Activated CD8-positive, alpha-beta memory T cell treated with anti-CD3 and anti-CD28 coated beads, Interleukin-2, amount 10 ng/mL, durations not matched to agents 7 days and 5 days (primary cell): ENCODE results near the gene TTC23. TPM values are rescaled to one million over a fixed set of nuclear protein-coding genes. Genes with fewer than 3 reads are reported as not detected.

Experiments
- ATAC-seq: fragments of 150-1000 bp; cut with Tn5 transposase; one replicate; pipeline ENCODE4 v1.10.0; 2021; ENCODE audit warnings: moderate library complexity
- CTCF ChIA-PET: fragments of 350-600 bp; sonication (Branson Sonifier 250); formaldehyde crosslinking; loops from one replicate; lab custom pipeline; 2021; ENCODE audit warnings: antibody characterized with exemption; lab: Charles Lee
- DNase-seq: peaks from one replicate; pipeline ENCODE4 v3.0.0-alpha.2; 2020
- H3K27ac Mint-ChIP-seq: one replicate; pipeline ENCODE4 v1.8.0; 2021; ENCODE audit warnings: mild to moderate bottlenecking, mixed read lengths
- H3K27me3 Mint-ChIP-seq: one replicate; pipeline ENCODE4 v1.8.0; 2021; ENCODE audit warnings: mixed read lengths
- H3K36me3 Mint-ChIP-seq: one replicate; pipeline ENCODE4 v1.8.0; 2021; ENCODE audit warnings: mild to moderate bottlenecking, mixed read lengths
- H3K4me1 Mint-ChIP-seq: one replicate; pipeline ENCODE4 v1.8.0; 2021; ENCODE audit warnings: mixed read lengths
- H3K4me3 Mint-ChIP-seq: one replicate; pipeline ENCODE4 v1.8.0; 2021; ENCODE audit warnings: mild to moderate bottlenecking, moderate library complexity, mixed read lengths
- H3K9me3 Mint-ChIP-seq: one replicate; pipeline ENCODE4 v1.8.0; 2022; ENCODE audit warnings: low read depth, mixed read lengths
- total RNA-seq, 2 experiments: library from RNA; stranded (reverse); gene quantifications; one replicate each; pipeline ENCODE4 v1.2.3, GENCODE V29; 2021

Gene TTC23
- total RNA-seq, 2 experiments from 2014 or later = 1.2 TPM

DNA sequence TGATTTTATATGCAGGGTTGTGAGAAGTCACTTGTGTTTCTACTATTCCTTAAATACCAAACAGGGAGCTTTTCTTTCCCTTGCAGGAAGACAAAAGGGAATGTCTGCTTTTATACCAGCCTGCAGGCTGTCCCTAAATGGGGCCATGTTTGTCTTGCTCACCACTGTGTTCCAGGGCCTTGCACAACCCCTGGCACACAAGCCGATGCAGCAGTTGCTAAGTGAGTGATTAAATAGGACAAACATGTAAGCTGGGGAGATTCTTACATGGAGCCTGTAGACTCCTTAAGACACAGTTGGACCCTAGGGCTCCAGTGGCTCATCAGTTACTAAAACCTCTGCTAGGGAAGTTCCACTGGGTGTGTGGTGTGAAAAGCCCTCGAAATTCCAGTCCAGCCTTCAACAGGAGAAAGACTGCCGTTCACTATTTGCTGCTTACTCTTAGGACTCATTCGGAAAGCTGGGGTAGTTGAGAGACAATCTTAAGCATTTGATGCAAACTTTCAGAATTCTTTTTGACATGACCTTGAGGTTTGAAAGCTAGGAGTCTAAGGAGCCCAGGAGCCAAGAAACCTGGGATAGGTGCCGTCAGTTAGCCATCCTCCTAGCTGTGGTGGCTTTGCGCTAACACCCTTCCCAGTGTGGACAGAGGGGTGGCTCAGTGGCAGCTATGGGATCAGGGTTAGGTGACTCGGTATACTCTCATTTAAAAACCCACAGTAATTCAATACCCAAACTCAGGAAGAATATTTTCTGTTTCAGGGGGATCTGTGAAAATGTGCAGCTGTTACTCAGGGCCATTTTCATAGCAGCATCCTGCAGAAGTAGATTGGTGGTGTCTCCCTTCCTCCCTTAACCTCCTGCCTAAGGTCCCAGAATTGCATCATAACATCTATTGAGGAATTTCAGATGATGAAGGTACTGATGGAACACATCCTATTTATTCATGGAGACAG lies 105.4 kb downstream of the TTC23 start:
- H3K9me3 Mint-ChIP-seq = no peaks in the 10 kb centered on the region
- no peaks in the 10 kb centered on the region for H3K4me1 Mint-ChIP-seq
- no peak for DNase-seq
- peaks cover 9% of the 10 kb centered on the region for H3K27me3 Mint-ChIP-seq
- CTCF ChIA-PET = interaction anchor here (0.9 kb wide), 1 partner anchor 15 kb away, joined by 3 read pairs; no protein-coding TSS in a partner anchor
- no peak for ATAC-seq
- H3K4me3 Mint-ChIP-seq = no peak overlapping the region
- no peak overlapping the region for H3K27ac Mint-ChIP-seq
- no peaks in the 10 kb centered on the region for H3K36me3 Mint-ChIP-seq

GRCh38 chr15:99143242-99143641 lies 106.1 kb downstream of the TTC23 start:
- no peak for DNase-seq
- Mint-ChIP-seq H3K4me1 (no peaks in the 10 kb centered on the region), H3K36me3 (no peaks in the 10 kb centered on the region), H3K9me3 (no peaks in the 10 kb centered on the region), H3K27me3 (peaks cover 9% of the 10 kb centered on the region), H3K27ac (no peak overlapping the region), H3K4me3 (no peak overlapping the region)
- ATAC-seq = no peak
- CTCF ChIA-PET = interaction anchor here (0.9 kb wide), 1 partner anchor 15 kb away, joined by 3 read pairs; no protein-coding TSS in a partner anchor

DNA sequence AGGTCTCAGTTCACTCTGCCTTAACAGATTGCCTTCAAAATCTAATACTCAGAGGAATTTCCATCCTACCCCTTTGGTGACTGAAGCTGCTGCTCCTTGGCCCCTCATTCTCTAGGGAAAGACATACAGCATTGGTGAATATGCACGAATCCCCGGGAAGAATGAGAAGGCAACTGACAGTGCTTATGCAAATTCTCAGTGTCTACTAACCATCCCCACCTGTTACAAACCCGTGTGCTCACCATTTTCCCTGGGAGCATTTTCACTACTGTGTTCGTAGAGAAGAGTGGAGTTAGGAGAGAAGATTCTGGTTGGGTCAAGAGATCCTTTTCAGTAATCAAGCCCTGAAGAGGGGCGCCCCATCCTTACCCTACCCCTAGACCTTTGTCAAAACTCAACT lies 106.8 kb downstream of the TTC23 start:
- no peak for ATAC-seq
- Mint-ChIP-seq H3K27me3 (peaks cover 9% of the 10 kb centered on the region), H3K9me3 (no peaks in the 10 kb centered on the region)

GRCh38 chr15:99141943-99142342 lies 107.4 kb downstream of the TTC23 start:
- H3K4me3 Mint-ChIP-seq = no peak overlapping the region
- H3K27ac Mint-ChIP-seq = no peak overlapping the region
- peaks cover 9% of the 10 kb centered on the region for H3K27me3 Mint-ChIP-seq
- no peaks in the 10 kb centered on the region for H3K9me3 Mint-ChIP-seq
- no peaks in the 10 kb centered on the region for H3K36me3 Mint-ChIP-seq
- no peaks in the 10 kb centered on the region for H3K4me1 Mint-ChIP-seq
- ATAC-seq (no peak), DNase-seq (no peak)
- CTCF ChIA-PET = no interaction called here

More for the DNA sequence above, 106.8 kb downstream of the TTC23 start:
- Mint-ChIP-seq H3K4me1 (no peaks in the 10 kb centered on the region), H3K27ac (no peak overlapping the region), H3K4me3 (no peak overlapping the region), H3K36me3 (no peaks in the 10 kb centered on the region)
- no peak for DNase-seq
- CTCF ChIA-PET = interaction anchor here (0.9 kb wide), 1 partner anchor 14 kb away, joined by 3 read pairs; no protein-coding TSS in a partner anchor

DNA sequence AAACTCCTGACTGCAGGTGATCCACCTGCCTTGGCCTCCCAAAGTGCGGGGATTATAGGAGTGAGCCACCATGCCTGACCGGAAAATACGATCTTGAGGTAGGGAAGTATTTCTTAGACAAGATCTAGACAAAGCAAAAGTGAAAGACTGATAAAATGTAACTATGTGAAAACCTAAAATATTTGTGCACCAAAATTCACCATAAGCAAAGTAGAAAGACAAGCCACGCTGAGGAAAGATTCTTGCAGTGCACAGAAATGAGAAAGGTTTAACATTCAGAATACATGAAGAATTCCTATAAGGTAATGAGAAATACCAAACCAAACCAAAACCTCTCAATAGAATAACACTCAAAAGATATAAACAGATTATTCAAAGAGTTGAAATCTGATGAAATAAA lies 108.8 kb downstream of the TTC23 start:
- Mint-ChIP-seq H3K4me1 (peaks cover under 1% of the 10 kb centered on the region), H3K36me3 (no peaks in the 10 kb centered on the region), H3K9me3 (no peaks in the 10 kb centered on the region), H3K27ac (no peak overlapping the region), H3K4me3 (no peak overlapping the region), H3K27me3 (peaks cover 9% of the 10 kb centered on the region)
- DNase-seq = no peak
- CTCF ChIA-PET = no interaction called here
- no peak for ATAC-seq

DNA sequence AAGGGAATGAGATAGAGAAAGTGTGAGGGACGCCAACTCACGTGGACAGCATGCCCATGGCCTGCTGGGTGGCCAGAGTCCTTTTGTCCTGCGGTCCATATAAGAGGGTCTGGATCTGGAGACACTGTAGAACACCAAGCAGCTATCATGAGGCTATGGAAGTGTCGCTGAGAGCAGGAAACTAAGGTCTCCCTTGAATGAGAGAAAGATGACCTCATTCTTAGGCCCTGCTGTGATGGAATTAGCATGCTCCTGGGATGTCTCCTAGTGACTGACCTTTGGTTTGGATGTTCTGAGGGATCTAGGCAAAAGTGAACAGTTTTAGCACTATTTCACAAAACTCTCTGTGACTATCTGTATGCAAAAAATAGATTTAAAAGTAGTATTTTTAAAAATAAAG lies 110.1 kb downstream of the TTC23 start:
- Mint-ChIP-seq H3K27ac (no peak overlapping the region), H3K27me3 (peaks cover 9% of the 10 kb centered on the region), H3K9me3 (no peaks in the 10 kb centered on the region), H3K4me3 (no peak overlapping the region), H3K4me1 (peaks cover 10% of the 10 kb centered on the region), H3K36me3 (no peaks in the 10 kb centered on the region)
- DNase-seq = peak; percentile 27
- CTCF ChIA-PET = no interaction called here
- no peak for ATAC-seq

DNA sequence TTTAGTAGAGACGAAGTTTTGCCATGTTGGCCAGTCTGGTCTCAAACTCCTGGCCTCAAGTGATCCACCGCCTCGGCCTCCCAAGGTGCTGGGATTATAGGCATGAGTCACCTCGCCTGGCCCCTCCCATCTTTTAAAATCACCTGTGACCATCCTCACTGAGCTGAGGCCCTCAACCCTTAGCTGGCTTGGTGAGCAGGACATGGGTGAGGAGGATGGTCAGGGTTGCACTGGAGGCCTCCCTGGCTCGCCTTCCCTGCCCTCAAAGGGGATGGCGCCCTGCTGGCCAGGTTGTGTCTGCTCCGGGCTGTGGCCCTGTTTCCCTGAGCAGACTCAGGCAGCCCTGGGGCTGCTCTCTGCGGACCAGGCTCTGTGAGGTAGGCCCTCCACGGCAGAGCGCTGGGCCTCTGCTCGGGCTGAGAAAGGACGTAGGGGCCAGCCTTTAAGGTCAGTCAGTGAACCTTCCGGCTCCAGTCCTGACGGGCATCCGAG lies 110.8 kb downstream of the TTC23 start:
- CTCF ChIA-PET = no interaction called here
- H3K4me1 Mint-ChIP-seq = peaks cover 10% of the 10 kb centered on the region
- ATAC-seq (no peak), DNase-seq (peak; percentile 11)
- H3K9me3 Mint-ChIP-seq = no peaks in the 10 kb centered on the region
- H3K36me3 Mint-ChIP-seq = no peaks in the 10 kb centered on the region
- H3K27ac Mint-ChIP-seq = no peak overlapping the region
- H3K4me3 Mint-ChIP-seq = no peak overlapping the region
- peaks cover 3% of the 10 kb centered on the region for H3K27me3 Mint-ChIP-seq

- H3K9me3 Mint-ChIP-seq = no peaks in the 10 kb centered on the region
- no peak for ATAC-seq
- no peak overlapping the region for H3K4me3 Mint-ChIP-seq
- CTCF ChIA-PET = no interaction called here
- peaks cover 10% of the 10 kb centered on the region for H3K4me1 Mint-ChIP-seq
- no peaks in the 10 kb centered on the region for H3K27me3 Mint-ChIP-seq
- H3K27ac Mint-ChIP-seq = no peak overlapping the region
- no peaks in the 10 kb centered on the region for H3K36me3 Mint-ChIP-seq
- peak; percentile 16 for DNase-seq
Measured at GRCh38 chr15:99137877-99138276, 111.5 kb downstream of the TTC23 start.

DNA sequence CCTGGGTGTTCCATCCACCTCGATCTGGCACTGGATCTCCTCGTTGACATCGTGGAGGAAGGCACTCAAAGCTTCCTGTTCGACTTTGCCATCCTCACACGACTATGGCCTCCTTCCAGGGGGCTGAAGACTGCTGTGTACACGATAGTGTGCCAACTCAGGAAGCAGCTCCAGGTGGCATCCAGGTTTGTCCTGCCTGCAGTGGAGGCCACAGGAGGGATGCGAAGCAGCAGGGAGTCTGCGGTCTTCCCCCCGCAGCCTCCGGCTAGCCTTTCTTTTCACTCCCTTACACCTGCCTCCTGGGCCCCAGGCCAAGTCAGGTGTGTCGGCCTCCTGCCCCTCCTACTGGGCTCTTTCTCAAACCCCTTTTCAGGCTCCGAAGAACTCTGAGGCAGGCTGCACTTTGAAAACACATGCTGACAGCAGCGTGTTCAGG lies 112.3 kb downstream of the TTC23 start:
- Mint-ChIP-seq H3K4me3 (no peak overlapping the region), H3K9me3 (no peaks in the 10 kb centered on the region), H3K36me3 (no peaks in the 10 kb centered on the region), H3K4me1 (peaks cover 10% of the 10 kb centered on the region), H3K27ac (no peak overlapping the region), H3K27me3 (no peaks in the 10 kb centered on the region)
- CTCF ChIA-PET = no interaction called here
- ATAC-seq = no peak
- DNase-seq = peak; percentile 37

GRCh38 chr15:99135194-99135593 lies 114.2 kb downstream of the TTC23 start:
- no peaks in the 10 kb centered on the region for H3K36me3 Mint-ChIP-seq
- CTCF ChIA-PET = interaction anchor here (0.8 kb wide), 1 partner anchor 35 kb away, joined by 3 read pairs; no protein-coding TSS in a partner anchor
- H3K4me3 Mint-ChIP-seq = no peak overlapping the region
- H3K27me3 Mint-ChIP-seq = no peaks in the 10 kb centered on the region
- no peaks in the 10 kb centered on the region for H3K9me3 Mint-ChIP-seq
- peaks cover 10% of the 10 kb centered on the region for H3K4me1 Mint-ChIP-seq
- ATAC-seq (no peak), DNase-seq (peak; percentile 47)
- H3K27ac Mint-ChIP-seq = no peak overlapping the region

GRCh38 chr15:99134317-99134821 lies 115.0 kb downstream of the TTC23 start:
- no peaks in the 10 kb centered on the region for H3K36me3 Mint-ChIP-seq
- DNase-seq = no peak
- ATAC-seq = no peak
- CTCF ChIA-PET = no interaction called here
- H3K27me3 Mint-ChIP-seq = no peaks in the 10 kb centered on the region
- H3K27ac Mint-ChIP-seq = no peak overlapping the region
- H3K9me3 Mint-ChIP-seq = no peaks in the 10 kb centered on the region
- peaks cover 10% of the 10 kb centered on the region for H3K4me1 Mint-ChIP-seq
- H3K4me3 Mint-ChIP-seq = no peak overlapping the region

- Mint-ChIP-seq H3K4me3 (no peak overlapping the region), H3K4me1 (peaks cover 10% of the 10 kb centered on the region), H3K36me3 (no peaks in the 10 kb centered on the region), H3K9me3 (no peaks in the 10 kb centered on the region), H3K27me3 (no peaks in the 10 kb centered on the region), H3K27ac (no peak overlapping the region)
- DNase-seq (no peak), ATAC-seq (no peak)
- CTCF ChIA-PET = no interaction called here
Measured at GRCh38 chr15:99132634-99133287, 116.6 kb downstream of the TTC23 start.

- H3K36me3 Mint-ChIP-seq = no peaks in the 10 kb centered on the region
- H3K9me3 Mint-ChIP-seq = no peaks in the 10 kb centered on the region
- no peak for ATAC-seq
- H3K4me1 Mint-ChIP-seq = peaks cover 10% of the 10 kb centered on the region
- DNase-seq = no peak
- no peaks in the 10 kb centered on the region for H3K27me3 Mint-ChIP-seq
- CTCF ChIA-PET = no interaction called here
- H3K4me3 Mint-ChIP-seq = no peak overlapping the region
- no peak overlapping the region for H3K27ac Mint-ChIP-seq
Measured at GRCh38 chr15:99132122-99132521, 117.3 kb downstream of the TTC23 start.
